GM06990 (cell line): ENCODE data around the gene C6orf136.

Source experiments
- DNase-seq: peaks from one replicate; pipeline ENCODE4 v3.0.0-alpha.2; 2011; ENCODE audit not compliant: insufficient read length; ENCODE audit errors: extremely low read depth
- H3K27me3 ChIP-seq: replicated peaks from 2 replicates; pipeline ENCODE4 v1.6.0; 2011; ENCODE audit warnings: low read length; ENCODE audit not compliant: control insufficient read depth, insufficient read depth
- H3K36me3 ChIP-seq: 2 replicates; pipeline ENCODE4 v1.5.1; 2011; ENCODE audit warnings: low read length; ENCODE audit not compliant: control insufficient read depth, insufficient read depth
- H3K4me3 ChIP-seq: replicated peaks from 2 replicates; pipeline ENCODE4 v1.5.1; 2011; ENCODE audit warnings: low read depth, mild to moderate bottlenecking, control low read depth, low read length
- CTCF ChIP-seq: IDR thresholded peaks from 2 replicates; pipeline ENCODE4 v1.5.1; 2011; ENCODE audit warnings: low read length, control low read depth, mild to moderate bottlenecking, inconsistent platforms; ENCODE audit not compliant: insufficient read depth, poor library complexity, severe bottlenecking

C6orf136 gene

GRCh38 chr6:30647242-30648116 is 546 bp downstream of the C6orf136 start:
- Histone ChIP-seq H3K36me3 (peaks cover 14% of the 10 kb centered on the region), H3K4me3 (peak overlapping the region; percentile 95), H3K27me3 (no peaks in the 10 kb centered on the region)
- peak; percentile 85 for DNase-seq
- no peak for TF ChIP-seq CTCF

- Histone ChIP-seq H3K36me3 (peaks cover 29% of the 10 kb centered on the region), H3K27me3 (no peaks in the 10 kb centered on the region), H3K4me3 (no peak overlapping the region)
- DNase-seq = no peak
- TF ChIP-seq CTCF = no peak
Measured at GRCh38 chr6:30651143-30651542, 4.2 kb downstream of the C6orf136 start.

DNA sequence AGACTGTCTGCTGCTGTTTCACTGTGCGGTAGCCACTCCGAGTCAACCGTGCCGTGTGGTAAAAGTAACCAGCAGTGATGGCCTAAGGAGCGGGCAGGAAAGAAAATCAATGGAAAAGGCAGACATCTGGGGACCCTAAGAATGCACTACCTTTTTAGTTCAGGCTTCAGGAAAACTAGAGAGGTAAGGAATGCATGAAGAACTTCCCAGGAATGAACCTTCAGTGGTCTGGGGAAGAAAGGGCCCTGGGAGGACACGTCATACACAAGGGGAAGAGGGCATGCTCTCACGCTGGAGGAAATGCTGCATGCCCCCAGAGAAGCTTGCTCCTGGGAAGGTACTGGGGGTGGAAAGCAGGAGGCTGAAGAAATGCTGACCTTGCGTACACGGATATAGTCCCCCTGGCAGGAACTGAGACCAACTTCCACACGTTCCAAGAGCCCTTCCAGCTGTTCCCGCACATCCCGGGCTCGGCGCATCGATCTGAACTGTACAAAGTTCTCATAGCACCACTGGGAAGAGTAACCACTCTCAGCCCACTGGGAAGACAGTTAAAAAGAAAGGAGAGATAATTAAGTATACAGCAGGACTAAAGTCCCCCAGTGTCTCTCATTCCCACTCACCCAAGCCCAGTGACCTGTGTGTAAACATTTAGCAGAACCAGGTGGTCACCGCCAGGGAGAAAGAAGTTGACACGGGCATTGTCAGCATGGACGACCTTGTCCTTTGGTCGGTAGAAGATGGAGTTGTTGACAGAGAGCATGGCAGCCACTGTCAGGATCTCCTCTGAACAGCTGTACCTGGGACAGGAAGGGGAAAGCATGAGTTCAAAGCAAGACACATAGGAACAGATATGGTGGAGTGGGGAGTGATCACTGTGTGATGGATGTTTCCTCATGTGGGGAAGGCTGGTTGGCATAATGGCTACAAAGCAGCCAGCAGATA is 8.1 kb downstream of the C6orf136 start:
- no peak for TF ChIP-seq CTCF
- Histone ChIP-seq H3K27me3 (no peaks in the 10 kb centered on the region), H3K4me3 (no peak overlapping the region), H3K36me3 (peaks cover 45% of the 10 kb centered on the region)
- DNase-seq = no peak

DNA sequence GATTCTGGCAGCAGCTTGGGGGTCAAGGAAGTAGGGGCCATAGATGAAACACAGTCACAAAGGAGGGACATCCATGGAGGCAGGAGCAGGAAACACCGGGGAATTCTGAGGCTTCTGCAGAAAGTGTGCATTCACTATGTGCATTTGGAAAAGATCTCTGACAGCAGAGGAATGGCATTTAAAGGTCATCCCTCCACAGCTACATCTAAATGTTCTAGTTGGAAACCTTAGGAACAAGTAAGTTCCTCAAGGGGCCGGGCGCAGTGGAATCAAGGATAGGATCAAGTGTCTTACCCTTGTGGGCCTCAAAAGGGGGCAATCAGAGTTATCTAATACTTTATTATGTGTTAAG is 8.8 kb downstream of the C6orf136 start:
- Histone ChIP-seq H3K4me3 (no peak overlapping the region), H3K36me3 (peaks cover 49% of the 10 kb centered on the region), H3K27me3 (no peaks in the 10 kb centered on the region)
- no peak for DNase-seq
- no peak for TF ChIP-seq CTCF

DNA sequence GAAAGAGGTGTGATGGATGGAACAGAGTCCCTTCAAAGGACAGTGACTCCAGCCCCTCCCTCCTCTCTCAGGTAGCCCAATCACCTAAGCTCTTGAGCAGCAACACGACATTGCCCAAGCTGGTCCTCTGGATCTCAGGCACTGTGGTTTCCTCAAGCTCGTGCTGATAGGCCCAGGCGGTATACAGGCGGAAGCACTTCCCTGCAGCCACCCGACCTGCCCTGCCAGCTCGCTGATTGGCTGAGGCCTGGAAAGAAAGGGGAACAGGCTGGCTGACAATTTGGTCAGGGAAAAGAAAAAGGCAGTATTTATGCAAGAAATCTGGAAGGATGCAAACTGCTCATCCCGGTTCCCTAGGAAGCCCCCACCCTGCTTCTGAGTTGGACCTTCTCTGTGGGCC is 9.6 kb downstream of the C6orf136 start:
- H3K4me3 ChIP-seq = no peak overlapping the region
- TF ChIP-seq CTCF = no peak
- peaks cover 46% of the 10 kb centered on the region for H3K36me3 ChIP-seq
- no peaks in the 10 kb centered on the region for H3K27me3 ChIP-seq
- no peak for DNase-seq
